Esophagus mucosa (tissue), 1 donor: ENCODE data around the gene DLL1. TPM values are rescaled to one million over a fixed set of nuclear protein-coding genes. Genes with fewer than 3 reads are reported as not detected.
A peak's percentile ranks its signal among the peaks of the same experiment; 100 is the strongest.

Experiments
- ATAC-seq: fragments of 200-7000 bp; cut with Tn5 transposase; one replicate; pipeline ENCODE4 v1.9.1; 2020
- total RNA-seq: library from RNA; stranded (reverse); gene quantifications from one replicate; pipeline ENCODE4 v1.2.4, GENCODE V29; 2023
- donor health status: DM: yes; HTN: yes; CAD: no.

DLL1 gene
- total RNA-seq, 1 donor from 2014 or later, result 10.4 TPM

DNA sequence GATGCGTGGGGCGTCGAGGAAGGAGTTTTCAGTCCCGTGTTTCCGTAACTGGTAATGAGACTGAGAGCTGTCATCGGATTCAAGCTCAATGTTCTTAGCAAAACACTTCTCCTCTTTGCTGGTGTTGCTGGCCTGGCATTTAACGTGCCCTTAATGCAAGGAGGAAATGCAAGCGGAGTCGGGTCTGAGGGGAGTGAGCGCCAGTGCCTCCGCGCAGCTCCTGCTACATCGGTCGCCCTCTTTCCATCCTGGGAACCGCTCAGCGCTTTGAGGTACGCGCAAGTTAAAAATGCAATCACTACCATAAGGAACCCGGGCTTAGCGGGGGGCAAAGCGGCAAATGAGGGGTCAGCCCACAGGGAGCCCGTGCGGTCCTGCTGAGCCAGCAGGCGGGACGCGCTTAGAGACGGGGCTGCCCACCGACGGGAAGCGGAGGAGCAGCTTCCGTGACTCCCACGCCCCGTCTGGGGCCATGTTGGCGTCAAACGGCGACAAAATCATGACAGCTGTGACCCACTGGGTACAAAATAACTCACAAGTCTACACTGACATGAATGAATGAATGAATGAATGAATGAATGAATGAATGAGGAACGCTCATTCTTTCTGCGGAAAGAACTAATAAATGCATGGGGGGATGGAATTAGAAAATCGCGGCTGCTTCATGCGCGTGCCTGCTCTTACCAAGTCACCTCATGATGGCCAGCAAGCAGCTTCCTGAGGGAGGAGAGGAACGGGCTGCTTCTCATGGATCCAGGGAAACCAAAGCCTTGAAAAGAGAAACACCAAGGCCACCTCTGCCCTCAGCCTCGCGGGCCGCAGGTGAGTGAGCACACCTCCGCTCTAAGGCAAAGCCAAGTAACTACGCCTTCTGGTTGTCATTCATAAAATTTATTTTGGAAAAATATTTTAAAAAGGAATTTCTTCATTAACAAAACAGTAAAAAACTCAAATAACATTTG, 9.3 kb downstream of the DLL1 start:
- no peak for ATAC-seq

DNA sequence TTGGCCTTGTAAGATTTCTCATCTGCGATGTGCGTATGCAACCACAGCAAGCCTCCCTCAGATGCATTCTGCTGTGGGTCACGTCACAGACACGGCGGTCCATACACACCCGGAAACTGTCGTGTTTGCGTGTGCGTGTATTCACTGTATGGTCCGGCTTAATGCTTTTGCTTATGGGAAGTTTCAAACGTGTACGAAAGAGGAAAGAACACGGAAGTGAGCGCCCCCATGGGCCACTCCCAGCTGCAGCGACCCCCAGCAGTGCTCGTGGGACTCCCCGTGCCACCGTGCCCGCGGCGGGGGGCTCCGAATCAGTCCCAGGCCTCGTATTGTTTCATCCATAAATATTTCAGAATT, 10.2 kb downstream of the DLL1 start:
- peak; percentile 17 for ATAC-seq

DNA sequence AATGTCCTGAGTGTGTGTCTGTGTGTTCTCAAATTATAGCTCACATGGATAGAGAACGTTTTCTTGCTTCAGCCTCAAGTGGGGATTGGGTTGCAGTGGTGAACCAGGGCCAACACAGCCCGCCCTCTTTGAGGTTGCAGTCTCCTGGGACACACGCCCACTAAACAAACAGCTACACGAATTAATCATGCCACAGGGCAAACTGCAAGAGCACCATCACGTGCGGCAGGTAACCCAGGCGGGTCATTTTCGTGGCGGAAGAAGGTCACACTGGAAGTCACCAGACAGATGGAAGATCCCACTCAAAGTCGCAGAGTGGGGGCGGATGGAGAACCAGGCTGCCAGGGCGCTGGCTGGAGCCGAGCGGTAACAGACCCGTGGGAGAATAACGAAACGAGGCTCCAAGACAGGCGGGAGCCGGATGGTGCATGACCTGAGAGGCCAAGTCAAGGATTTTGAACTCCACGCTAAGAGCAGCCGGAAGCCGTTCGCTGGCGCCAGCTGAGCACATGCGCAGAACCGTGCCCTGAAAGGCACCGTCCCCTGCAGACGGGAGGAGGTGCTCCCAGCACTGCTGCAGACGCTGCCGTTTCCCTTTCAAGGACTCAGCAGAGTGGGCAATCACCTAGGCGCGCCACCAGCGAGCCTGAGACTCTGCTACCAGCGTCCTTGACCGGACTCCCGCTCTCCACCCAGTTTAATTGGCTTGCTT, 10.7 kb downstream of the DLL1 start:
- ATAC-seq, result peak; percentile 81

DNA sequence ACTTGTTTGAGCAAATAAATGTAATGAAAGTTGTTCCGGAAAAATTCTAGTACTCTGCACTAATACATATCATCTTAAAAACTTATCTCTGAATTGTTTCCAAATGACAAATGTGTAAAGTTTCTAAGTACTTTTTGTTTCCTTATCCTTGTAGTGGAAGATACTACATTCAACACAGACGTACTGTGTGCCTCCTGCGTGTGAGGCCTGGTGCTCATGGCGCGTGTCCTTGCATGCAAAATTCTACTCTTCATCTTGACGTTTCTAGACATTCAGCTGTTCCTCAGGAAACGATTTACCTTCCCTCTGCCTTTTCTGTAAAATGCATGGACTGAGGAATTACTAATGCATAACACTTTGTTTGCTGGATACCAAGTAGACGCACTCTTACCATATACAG, 11.5 kb downstream of the DLL1 start:
- no peak for ATAC-seq

DNA sequence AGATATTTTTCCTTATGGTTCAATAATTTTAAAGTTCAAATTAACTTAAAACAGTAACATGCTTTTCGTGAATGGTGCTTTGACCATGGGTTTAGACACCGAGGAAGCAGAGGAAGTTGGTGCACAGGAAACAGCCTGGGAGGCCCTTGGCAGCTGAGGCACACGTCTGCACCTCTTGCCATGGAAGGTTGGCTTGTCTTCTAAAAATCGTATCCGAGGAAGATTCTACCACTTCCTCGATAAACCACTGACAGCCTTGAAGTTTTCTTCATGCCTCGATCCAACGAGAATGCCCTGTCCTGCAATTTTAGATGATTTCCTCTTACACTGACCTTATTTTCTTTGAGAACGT, 12.2 kb downstream of the DLL1 start:
- ATAC-seq, result no peak

DNA sequence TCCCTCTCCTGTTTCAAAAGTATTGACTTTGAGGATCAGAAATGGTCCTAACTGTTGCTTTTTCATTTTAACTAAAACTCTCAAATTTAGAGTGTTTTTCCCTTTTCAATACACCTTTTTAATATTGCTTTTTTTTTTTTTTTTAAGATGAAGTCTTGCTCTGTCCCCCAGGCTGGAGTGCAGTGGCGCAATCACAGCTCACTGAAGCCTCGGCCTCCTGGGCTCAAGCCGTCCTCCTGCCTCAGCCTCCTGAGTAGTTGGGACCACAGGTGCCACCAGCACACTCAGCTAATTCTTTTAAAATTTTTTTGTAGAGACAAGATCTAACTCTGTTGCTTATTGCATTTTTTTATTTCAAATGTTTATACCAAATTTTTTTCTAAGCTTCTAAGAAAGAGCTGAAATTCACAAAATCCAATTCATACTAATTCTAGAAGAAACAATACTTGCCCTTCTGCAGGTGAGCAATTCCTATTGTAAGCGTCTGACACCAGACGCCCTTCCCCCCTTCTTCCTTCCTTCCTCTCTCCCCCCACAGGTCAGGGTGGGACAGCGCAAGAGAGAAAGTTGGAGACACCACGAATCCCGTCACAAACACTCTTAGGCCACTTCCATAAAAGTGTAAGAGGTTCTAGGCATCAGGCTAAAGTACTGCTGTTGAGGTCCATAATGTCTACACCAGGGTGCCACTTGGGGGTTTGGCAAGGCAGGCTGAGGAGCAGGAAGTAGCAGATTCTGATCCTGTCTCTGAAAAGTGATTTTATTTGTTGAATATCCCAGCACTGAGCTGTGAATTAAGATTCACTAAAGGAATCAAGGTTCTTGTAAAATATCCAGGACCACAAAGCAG, 12.8 kb downstream of the DLL1 start:
- ATAC-seq, result no peak

DNA sequence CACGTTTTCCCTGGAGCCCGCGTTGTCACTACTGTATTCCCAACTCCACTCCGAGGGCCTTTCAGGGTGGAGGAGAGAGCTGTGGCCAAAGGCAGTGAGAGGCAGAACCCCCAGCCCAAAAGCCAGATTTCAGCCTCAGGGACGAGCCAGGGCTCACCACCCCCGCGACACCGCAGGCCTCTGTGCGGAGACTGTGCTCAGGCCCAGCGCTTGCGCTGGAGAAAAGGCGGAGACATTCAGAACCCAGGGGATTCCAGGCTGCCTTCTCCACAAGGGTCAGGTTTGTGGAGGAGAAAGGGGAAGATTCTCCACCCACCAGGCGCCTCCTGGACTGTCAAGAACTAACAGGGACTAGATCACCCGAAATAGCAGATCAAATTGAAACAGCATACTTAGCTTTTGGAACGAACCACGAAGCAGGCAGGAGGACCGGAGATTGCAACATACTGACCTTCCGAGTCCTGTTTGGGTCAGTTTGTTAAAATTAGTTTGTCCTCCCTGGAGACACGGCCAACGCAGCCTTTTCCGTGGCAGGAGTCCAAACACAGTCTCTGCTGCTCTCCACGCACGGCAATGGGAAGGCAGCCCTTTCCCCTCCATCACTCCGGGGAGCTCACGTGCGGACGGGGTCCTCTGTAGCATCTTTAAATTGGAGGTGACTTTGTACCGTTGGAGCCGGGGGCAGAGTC, 14.4 kb downstream of the DLL1 start:
- ATAC-seq, result no peak

DNA sequence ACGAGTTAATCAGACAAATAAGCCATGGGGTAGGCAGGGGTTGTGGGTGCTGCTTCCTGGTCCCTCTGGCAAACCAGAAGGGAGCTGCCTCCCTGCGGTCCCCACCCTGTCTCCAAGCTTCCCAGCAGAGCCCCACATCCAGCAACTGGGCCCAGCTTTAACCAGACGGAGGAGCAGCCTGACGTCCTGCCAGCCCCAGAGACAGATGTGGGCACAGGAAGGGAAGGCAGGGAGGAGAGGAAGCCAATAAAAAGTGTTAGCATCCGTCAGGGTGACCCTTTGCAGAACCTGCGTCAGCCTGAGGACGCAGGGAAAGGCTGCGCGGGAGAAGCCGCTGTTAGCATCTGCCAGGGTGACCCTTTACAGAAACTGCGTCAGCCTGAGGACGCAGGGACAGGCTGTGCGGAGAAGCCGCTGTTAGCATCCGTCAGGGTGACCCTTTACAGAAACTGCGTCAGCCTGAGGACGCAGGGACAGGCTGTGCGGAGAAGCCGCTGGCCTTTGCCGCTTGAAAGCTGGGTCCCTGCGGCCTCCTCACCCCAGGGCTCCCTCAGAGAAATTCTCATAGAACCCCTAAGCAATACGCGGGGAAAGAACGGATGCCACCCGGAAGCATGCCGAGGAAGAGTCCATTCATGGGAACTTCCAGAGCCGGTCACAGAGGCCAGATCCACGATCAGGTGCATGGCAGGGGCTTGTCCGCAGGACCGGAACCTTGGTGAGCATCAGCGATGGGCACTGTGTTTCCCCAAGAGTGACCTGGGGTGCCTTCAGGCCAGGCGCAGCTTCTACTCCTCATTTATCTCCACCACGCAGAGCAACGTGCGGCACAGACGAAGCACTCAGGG, 15.9 kb downstream of the DLL1 start:
- no peak for ATAC-seq

DNA sequence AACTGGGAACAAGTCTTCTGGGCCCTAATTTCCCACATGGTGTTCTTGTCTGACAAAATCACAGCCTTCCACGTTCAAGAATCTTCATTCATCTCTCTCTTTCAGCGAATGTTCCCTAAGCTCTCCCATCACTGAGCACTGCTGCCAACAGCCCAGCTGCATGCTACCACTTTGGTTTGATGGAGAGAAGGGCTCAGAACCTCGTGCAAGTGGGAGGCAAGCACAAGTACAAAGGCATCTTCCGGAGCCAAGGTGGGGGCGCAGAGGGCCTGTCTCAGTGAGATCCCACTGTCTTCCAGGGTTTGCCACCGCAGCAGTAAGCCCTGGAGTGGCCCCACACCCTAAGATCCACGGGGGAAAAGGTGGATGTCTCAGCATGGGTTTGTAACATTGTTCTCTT, 17.2 kb downstream of the DLL1 start:
- ATAC-seq, result no peak

DNA sequence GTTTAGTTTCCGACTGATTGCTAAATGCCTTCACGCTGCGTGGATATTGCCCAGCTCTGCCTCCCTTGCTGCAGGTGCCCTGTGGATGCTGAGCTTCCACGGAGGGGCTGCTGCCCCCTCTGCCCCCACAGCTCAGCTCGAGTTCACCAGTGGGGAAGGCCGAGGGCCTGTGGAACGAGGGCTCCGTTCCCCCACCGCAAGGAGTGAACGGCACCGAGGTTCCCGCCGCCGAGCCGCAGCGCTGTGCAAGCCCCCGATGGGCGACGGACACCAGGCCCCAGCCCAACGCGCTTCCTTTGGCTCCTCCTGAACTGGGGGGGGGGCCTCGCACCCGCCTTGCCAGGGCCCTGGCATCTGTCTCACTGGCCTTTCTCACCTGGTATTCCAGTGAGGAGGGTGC, 17.7 kb downstream of the DLL1 start:
- no peak for ATAC-seq

DNA sequence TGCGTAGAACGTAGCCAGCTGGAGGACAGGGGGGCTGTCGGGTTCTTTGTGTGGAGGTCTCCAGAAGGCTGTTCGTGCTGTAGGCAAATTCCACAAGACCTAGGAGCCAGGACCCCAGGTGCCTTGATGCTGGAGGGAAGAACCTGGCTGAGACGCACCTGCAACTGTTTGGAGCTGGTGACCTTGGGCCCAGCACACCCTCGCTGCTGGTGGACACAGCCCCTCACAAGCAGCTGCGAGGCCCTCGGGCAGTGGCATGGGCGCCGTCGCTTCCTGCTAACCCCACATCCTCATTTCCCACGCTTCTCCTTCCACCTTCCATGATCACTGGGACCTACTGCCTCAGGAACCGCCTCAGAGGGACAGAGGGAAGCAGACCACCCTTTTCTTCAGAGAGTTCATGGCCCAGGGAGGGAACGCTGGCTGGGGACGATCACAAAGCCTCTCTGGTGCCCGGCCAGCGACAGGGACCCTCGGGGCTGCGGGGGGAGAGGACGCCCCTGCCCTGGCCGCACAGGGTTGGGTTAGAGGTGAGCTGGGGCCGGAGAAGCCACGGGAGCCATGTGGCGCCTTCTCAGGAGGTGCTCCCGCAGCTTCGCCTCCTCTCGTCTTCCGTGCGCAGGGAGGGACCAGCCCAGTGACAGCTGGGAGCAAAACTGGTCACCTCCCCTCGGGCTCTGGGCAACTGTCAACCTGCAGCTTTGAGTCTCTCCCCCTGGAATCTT, 18.4 kb downstream of the DLL1 start:
- no peak for ATAC-seq

DNA sequence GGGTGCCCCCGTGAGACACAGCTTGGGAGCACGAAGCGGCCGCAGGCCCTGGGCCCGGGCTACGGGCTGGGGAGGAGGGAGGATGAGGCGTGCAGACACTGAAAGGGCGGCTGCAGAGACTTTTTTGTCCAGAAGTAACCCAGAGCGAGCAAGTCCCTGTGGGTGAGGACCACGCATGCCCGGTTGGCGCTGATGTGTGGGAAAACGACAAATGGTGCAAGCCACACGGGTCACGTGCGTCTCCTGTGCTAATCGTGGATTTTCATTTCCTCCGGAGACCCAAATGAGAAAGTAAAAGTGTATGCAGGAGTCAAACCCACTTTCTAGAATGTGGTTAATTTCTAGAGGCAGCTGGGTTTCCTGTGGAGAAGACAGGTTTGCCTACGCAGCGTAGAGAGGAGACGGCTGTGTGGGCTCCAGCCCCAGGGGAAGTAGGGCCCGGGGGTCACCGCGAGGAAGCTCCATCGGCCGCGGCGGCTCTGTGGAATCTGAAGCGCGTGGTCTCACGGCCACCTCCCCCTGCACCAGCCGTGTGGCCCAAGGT, 19.0 kb downstream of the DLL1 start:
- peak; percentile 30 for ATAC-seq

DNA sequence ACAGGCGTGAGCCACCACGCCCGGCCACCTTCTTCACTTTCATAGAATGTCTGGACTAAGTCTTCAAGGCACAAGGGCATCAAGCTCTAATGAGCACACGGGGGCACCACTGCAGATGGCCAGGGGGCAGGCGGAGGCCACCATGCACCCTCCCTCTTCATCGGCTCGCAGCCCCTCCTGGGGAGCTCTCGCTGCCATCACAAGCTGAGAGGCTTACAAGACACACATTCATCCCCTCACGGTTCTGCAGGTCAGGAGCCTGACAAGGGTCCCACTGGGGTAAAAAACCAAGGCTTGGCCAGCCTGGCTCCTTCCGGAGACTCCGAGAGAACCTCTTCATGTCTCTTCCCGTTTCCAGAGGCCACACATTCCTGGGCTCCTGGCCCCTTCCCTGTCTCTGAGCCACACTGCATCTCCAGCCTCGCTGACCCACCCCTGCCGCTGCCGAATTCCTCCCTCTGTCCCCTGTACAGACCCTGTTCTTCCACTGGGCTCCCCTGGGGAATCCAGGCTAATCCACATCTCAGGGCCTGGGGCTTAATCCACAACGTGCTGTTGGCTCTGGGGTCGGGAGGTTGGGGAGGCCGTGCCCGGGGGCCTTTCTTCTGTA, 19.8 kb downstream of the DLL1 start:
- no peak for ATAC-seq

DNA sequence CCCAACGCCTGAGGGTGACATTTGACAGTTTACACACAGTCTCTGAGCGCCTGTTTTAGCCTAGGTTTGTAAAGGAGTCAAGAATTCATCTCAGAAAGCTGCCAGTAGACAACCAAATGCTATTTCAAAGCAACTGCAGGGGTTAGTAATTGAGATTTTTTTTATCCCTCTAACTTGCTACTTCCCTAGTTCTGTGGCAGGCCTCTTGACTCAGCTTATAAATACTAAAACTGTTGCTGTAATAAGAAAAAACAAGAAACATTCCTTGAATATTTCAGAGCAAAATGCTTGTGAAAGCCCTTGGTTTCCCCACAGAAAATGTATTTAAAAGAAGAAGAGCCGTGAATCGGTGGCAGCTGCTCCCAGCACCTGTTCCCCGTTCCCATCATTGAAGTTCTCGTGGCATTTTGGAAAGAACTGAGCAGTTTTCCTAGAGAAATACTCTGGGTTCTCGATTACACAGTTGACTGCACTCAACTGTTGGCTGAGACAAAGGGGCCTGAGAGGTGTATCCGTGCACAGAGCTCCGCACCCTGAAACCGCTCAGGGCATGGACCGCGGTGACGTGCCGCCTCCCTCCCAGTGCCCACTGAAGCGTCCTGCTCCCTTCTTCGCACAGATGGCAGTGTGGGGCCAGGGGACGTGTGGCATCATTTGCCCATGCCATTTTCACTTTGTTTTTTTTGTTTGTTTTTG, 20.9 kb downstream of the DLL1 start:
- ATAC-seq, result no peak

DNA sequence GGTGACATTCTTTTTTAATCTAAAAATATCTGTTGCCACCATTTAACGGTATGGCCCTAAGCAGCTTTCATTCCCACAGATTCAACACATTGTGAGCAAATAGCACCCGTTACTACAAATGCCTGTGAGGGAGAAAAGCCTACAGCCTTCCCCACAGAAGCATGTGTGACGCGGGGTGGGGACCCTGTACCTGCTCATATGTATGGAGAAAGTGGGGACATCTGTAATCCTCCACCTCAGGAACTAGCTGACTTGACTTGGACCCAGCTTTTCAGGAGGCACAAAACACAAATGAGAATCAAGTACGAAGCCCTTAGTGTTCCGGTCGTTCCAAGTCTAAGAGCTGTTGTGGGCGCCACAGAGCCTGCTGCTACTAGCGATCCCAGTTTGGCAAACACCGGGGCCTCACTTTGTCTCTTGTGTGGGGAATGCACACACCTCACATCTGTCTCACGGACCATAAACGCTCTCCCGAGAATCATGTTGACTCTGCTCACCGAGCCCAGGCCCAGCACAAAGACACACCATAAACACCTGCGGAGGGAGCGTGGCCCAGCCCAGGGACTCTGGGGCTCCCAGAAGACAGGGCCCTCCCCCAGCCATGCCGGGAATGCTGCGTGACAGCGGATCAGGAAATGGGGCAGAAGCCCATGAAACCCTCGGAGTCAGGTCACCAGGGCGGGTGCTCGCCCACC, 21.6 kb downstream of the DLL1 start:
- ATAC-seq, result no peak

DNA sequence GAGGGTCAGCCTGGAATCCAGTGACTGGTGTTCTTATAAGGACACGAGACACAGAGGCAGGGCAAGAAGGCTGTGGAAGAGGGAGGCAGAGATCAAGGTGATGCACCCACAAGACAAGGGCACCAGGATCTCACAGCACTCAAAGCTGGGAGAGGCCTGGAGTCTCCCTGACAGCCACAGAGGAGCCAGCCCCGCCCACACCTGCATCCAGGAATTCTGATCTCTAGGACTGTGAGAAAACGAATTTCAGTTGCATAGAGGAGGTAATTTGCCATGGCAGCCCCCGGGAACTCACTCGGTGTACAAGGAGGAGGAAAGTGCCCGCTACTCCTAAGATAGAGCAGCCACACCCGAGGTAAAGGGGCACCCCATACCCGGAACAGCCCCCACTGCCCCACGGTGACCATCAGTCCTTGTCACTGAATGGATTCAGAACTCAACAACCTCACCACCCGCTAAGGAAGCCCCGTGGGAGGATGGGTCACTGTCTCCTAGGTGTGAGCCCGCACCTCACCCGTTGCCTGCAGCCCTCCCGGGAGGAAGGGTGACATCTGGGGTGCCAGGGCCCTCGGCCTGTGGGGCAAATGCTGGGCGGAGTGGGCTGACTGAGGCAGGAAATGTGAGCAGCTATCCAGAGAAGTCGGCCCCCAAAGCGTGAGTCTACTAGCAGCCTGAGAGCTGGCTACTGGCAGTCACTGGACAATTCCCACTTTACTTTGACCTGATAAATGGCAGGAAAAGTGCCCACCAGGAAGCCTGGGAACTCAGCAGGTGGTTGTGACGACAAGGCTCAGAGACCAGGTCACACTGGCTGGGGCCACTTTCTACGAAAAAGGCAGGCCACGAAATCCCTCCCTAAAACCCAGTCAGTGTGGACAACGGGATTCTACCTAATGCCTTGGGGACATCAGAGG, 22.4 kb downstream of the DLL1 start:
- no peak for ATAC-seq

DNA sequence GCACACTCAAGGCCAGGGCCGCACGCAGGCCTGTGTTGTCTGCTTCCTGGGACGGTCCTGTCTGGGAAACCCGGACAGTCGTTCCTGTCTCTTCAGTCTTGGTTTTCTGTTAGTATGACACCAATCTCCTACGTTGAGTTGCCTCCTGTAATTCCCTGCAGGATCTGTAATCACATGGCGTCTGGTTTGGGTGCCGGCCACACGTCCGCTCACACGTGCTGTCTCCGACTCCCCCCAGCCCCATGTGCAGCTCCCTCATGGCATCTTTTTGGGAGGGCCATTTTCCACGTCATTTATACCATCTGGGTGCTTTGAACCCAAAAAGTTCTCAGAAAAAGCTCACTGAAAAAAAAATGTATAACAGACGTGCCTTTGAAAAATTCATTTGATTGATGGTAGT, 23.2 kb downstream of the DLL1 start:
- ATAC-seq, result no peak
